ENCODE results near the gene PRKCE.

- no peak for TF ChIP-seq CTCF (IDR thresholded peaks at IDR 0.05)
- TF ChIP-seq EP300 (IDR thresholded peaks at IDR 0.05): no peak
Observed at GRCh38 chr2:46039543-46040303, 388.2 kb downstream of the PRKCE start.
